LoVo (cell line): ENCODE results near the gene HSPA5.
"Not testable (repeated sequence)": the region's sequence is repeated elsewhere in the genome, so short reads cannot be mapped to it uniquely, and the experiment has no call there.

Experiments
- DNase-seq: peaks from one replicate; pipeline ENCODE4 v3.0.0-alpha.2; 2016; ENCODE audit warnings: low spot score

Gene HSPA5

GRCh38 chr9:125241000-125241862 is at the start of gene HSPA5:
Gene HSPA5 (minus strand): TSS chr9:125241343. CDS start chr9:125241126, 217 bp downstream.
- DNase-seq, result peak; percentile 97

GRCh38 chr9:125286935-125287433 is 45.8 kb upstream of the HSPA5 start:
- not testable (repeated sequence) for DNase-seq

GRCh38 chr9:125284855-125285254 is 43.7 kb upstream of the HSPA5 start:
- no peak for DNase-seq

- DNase-seq, result no peak
Measured at GRCh38 chr9:125280945-125281344, 39.8 kb upstream of the HSPA5 start.

- DNase-seq, result no peak
Measured at GRCh38 chr9:125277411-125277810, 36.3 kb upstream of the HSPA5 start.

- DNase-seq, result no peak
Measured at GRCh38 chr9:125276771-125277170, 35.6 kb upstream of the HSPA5 start.

GRCh38 chr9:125272697-125273096 is 31.6 kb upstream of the HSPA5 start:
- DNase-seq, result peak; percentile 54

GRCh38 chr9:125271081-125271480 is 29.9 kb upstream of the HSPA5 start:
- DNase-seq, result no peak

GRCh38 chr9:125269014-125269397 is 27.9 kb upstream of the HSPA5 start:
- no peak for DNase-seq

- DNase-seq, result no peak
Measured at GRCh38 chr9:125268394-125269013, 27.4 kb upstream of the HSPA5 start.

- DNase-seq, result not testable (repeated sequence)
Measured at GRCh38 chr9:125264068-125264467, 22.9 kb upstream of the HSPA5 start.

GRCh38 chr9:125262294-125262991 is 21.3 kb upstream of the HSPA5 start:
- DNase-seq, result no peak

- DNase-seq, result peak; percentile 94
Measured at GRCh38 chr9:125261501-125262293, 20.6 kb upstream of the HSPA5 start, which contains the start of gene GAPVD1. Gene GAPVD1 (plus strand): TSS chr9:125261826. CDS start chr9:125298922, 37,096 bp downstream.

GRCh38 chr9:125260561-125260960 is 19.4 kb upstream of the HSPA5 start:
- no peak for DNase-seq

- no peak for DNase-seq
Measured at GRCh38 chr9:125258832-125259534, 17.8 kb upstream of the HSPA5 start.

- no peak for DNase-seq
Measured at GRCh38 chr9:125258160-125258785, 17.1 kb upstream of the HSPA5 start.

- no peak for DNase-seq
Measured at GRCh38 chr9:125255781-125256391, 14.7 kb upstream of the HSPA5 start.

- no peak for DNase-seq
Measured at GRCh38 chr9:125254231-125254630, 13.1 kb upstream of the HSPA5 start.

- DNase-seq, result no peak
Measured at GRCh38 chr9:125246261-125246667, 5.1 kb upstream of the HSPA5 start.

- no peak for DNase-seq
Measured at GRCh38 chr9:125243792-125244260, 2.7 kb upstream of the HSPA5 start.
